Stimulated activated CD8-positive, alpha-beta memory T cell treated with anti-CD3 and anti-CD28 coated beads, Interleukin-7, amount 100 ng/mL, for 1 hour (primary cell): ENCODE data around the gene SOBP.
"Not testable (repeated sequence)": the region's sequence is repeated elsewhere in the genome, so short reads cannot be mapped to it uniquely, and the experiment has no call there.

Source experiments
- DNase-seq, 2 donors: peaks; one replicate each; pipeline ENCODE4 v3.0.0-alpha.2; 2020; ENCODE audit warnings: low read depth in 2 of 2

The SOBP gene

DNA sequence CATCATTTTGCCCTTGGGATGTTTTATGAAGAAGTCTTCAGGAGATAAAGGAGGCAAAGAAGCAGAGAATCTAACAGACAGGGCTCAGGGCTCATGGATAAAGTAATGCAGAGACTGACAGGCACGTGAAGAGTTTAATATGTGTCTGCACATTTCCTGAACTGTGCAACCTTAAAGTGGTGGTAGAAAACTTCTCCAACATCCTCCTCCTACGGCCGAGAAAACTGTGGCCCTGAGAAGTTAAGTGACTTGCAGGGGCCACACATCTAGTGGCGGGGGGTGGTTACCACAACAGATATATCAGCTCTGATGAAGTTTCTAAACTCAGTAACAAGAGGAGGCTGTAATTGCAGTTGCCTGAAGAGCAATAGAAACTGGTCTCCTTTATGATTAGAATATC, 61.0 kb downstream of the SOBP start:
- no peak for DNase-seq

DNA sequence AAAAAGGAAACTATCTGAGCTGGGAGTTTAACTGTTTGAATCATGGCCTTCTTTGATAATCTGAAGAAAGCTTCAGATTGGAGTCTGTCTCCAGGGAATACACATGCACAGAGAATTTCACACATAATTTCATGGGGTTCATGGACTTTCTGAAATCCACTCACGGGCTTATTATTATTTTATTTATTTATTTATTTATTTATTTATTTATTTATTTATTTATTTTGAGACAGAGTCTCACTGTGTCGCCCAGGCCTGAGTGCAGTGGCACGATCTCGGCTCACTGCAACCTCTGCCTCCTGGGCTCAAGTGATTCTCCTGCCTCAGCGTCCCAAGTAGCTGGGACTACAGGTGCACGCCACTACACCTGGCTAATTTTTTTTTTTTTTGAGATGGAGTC, 63.2 kb downstream of the SOBP start:
- DNase-seq = not testable (repeated sequence)

DNA sequence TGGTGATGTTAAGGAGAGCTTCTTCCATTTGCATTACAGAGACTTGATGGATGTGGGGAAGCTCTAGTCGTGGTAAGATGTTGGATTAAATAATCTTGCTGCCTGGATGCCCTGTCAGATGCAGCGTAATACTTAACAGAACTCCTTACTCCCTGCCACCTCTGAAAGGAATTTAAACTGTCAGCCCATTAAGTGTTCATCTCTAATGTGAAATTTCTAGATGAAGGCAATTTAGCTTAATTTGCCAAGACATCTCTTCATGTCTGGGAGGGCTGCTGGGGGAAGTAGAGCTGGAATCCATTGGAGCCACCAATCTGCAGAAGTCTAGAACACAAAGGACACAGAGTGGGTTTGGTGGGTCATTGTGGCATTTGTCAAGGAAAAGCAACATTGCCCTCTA, 64.4 kb downstream of the SOBP start:
- no peak for DNase-seq

DNA sequence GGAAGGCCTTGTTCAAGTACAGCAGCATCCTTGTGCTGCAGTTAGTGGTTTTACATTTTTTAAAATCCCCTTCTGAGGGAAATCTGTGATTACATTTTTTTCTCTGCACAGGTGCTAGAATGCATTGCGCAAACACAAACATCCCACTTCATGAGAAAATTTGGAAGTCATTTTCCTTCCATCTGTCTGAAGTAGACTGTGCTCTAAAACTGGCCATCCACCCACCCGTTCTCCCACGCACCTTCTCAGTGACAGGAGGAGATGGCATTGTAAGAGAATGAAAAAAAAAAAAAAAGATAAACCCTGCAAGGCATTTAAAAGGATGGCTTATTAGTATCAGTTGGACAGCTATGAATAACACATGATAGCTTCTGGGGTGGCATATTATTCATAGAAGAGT, 65.0 kb downstream of the SOBP start:
- DNase-seq = no peak

DNA sequence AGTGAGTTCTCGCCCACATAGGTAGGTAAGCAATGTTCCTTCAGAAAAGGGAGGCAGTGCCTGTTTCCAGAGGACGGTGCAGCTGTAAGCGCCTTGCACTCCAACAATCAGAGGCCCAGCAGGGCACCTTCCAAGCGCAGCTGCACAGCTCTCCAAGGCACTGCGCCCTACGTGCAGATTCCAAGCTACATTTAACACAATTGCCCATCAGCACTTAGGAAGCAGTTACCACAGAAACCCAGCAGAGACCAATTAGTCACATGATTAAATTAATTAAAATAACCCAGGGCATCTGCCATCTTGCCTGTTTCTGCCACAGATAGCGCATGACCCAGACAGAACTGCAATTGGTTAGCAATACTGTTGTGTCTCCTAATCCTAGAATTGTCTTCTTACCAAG, 65.5 kb downstream of the SOBP start:
- no peak for DNase-seq

DNA sequence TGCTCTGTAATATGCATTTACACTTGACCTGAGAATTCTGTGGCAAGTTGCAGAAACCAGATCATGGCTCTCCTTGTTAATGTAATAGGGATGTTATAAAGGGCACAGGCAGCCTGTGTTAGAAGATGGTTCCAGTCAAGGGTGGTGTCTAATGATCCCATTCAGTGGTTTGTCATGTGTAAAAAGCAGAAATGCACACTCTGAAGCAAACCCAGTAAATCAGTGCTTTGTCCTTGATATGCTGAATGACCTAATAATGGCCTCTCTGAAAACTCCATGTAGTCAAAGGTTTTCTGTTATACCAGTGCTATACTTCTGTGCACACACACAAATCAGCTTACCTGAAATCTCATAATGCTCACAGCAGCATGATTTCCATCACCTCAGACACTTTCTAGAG, 66.2 kb downstream of the SOBP start:
- DNase-seq = no peak

DNA sequence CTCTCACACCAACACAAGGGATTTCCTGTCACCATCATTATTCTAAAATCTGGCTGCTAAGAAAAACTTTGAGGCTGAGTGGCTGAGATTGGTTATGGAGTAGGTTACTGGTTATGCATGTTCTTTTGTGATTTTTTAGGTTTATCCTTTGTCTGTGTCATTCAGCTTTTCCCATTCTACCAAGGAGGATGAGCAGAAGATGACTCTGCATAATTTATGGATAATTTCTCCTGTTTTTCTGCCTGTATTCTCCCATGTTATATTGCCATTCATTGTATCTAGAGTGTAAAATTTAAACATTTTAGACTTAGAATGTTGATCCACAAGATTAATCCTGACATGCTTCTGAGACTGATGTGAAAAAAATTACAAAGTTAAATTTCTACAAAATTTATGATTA, 67.8 kb downstream of the SOBP start:
- no peak for DNase-seq

DNA sequence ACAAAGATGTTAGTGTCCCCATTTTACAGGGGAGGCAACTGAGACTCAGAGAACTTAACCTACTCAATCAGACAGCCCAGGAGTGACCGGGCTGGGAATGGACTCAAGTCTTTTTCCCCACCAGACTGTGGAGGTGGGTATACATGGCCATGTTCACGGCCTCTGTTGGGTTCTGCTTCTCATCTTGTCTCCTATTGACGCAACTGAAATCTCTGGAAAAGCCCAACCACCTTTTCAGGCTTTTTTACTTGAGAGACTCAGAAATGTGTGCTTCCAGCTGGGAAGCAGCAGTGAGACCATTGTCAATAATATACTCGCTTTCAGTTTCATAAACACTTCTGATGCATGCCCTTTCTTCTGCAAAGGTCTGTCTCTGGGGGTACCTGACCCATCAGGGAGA, 70.7 kb downstream of the SOBP start:
- no peak for DNase-seq

DNA sequence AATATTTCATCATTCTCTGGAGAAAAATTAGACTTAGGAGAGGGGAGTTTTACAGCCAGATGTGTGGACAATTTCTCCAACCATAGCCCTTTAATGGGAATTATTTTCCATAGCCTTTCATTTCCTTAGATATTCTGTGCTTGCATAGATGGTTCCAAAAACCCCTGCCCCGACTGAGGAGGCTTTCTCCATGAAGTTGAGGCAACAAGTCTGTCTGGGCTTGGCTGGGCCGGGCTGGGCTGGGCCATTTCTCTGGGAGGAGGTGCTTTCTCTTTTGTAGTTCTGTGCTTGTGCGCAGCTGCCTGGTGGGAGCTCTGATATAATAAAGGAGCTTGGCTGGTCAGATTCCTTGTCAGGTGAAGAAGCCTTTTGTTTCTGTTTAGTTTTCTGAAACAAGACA, 71.4 kb downstream of the SOBP start:
- DNase-seq = no peak

DNA sequence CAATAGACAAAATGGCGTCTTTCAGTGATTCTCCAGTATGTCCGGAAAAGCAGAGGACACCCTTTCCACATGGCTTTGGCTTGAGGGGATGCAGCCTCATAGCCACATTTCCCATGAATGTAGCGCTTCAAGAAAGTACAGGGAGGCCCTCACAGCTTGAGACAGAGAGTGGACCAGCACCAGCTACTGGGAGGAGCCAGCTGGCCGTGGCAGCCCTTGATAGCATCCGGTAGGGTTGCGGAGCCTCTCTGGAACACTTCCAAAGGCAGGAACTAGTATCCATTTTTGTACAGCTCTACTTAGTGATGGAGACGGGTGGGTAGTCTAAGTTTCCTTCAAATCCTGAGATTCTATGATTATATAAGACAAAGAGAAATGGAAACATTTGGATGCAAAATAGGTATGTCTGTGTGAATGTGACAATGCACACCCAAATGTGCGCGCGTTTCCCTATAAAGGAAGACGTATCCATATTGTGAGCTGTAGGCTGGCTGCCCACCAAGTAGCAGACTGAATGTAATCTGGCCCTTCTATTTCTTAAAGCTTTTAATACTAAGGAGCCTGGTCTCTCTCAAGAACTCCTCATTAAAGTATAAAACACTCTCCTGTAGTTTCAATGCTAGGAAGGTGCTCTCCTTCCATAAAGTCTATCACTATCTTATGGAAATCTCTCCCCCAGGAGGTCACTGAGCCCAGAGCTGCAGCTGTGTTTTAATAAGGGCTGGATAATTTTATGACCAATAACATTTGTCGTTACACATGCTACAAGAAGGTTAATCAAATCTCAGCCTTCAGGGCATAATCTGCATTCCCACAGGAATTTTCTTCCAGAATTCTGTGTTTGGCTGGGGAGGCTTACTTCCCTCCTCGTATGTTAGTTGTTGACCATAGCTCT, 74.0 kb downstream of the SOBP start:
- no peak for DNase-seq

DNA sequence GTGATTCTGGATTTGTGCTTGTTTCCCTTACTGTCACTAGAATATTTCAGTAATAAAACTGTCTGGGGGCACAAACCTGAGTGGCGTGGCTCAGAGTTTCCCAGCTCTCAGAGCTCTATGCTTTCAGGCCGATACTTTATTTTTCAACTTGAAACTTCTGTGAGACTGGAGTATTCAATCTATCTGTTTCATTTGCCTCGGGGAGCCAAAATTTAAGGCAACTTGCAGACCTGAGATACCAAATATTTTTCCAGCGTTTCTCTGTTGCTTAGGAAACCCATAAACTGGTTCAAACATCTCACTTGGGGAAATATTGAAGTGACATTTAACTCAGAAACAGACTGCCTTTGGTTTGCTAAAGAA, 74.7 kb downstream of the SOBP start:
- DNase-seq = no peak

DNA sequence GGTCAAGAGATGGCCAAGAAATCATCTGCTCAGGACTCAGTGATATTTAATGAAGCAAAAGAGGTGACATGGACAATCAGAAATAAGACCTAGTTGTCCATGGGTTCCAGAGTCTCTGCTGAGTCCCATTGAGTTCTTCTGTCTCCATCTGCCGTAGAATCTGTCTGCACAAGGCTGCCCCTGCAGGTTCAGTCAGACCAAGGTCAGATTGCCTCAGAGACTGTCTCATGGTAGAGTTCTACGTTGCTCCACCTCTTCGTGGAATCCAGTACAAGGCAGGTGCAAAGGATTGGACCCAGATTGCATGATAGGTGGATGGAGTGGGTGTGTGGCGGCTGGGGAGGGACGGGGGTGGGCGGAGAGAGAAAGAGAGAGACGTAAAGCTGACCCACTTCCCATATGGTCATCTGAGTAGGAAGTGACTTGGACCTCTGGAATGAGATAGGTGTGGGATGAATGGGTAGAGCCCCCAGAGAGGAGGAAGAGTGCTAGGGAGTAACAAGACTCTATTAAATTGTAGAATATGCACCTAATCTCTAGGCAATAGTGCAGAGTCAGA, 75.3 kb downstream of the SOBP start:
- no peak for DNase-seq

DNA sequence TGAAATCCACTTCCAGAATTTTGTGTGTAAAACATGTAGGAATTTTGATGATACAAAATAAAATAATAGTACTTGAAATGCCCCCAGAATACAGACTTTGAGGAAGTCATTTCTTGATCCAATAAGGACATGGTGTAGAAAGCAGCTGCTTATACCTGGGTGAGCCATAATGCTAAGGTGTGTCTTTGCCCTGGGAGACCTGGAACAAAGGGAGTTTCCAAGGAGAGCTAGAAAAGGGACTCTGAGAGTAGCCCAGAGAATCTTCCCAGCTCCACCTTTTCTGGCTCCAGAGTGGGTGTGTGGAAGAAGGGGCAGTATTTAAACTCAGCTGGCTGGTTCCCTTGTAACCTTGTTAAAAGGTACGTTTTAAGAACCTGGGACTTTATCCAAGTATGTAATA, 77.7 kb downstream of the SOBP start:
- DNase-seq = no peak

DNA sequence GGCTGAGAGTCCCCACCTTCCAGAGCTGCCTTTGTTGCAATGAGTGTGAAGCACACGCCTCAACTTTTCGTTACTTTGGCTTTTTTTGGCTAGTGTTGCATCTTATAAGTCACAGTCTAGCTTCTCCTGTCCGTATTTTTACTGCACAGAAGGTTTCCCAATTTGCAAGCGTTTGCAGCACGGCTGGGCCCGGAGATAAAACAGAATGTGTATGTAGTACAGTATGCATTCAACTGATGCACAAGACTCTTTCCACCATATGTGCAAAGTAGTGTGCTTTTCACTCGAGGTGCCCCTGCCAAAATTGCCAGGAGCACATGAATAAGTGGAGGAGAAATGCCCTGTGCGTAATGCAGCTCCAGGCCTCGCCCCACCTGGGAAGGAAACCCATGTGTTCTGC, 79.6 kb downstream of the SOBP start:
- no peak for DNase-seq

DNA sequence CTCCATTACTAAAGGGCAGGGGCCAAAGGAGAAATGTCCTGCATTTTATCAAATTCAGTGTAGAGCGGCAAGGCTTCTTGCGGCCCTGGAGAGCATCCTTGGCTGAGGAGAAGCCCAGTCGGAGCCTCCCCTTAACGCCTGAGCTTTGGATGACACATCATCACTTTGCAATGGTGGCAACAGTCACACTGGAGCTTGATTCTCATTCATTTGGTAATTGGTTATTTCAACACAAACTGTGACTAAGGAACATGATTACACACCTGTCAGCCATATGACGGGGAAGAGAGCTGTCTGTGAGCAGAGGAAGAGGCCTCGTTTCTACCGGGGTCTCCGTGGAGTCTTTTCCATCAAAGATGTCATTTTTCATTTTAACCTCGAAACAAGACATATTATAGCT, 81.4 kb downstream of the SOBP start:
- no peak for DNase-seq

DNA sequence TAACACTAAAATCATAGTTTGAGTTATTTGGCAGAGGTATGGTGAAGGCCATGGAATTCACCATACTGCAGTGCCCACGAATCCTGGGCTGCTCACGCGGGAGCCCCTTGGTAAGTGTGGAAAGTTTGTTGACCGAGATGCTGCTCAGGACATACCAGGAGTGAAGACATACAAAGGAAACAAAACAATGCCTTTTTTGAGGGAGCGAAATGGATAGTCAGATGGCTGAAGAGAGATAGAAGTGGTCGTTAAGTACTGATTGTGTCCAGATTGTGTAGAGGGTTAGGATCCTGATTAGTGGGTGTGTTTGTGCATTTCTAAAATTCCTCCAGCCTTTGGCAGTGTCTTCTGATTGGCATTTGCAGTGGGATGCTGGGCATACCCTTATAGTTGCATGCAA, 83.0 kb downstream of the SOBP start:
- no peak for DNase-seq

DNA sequence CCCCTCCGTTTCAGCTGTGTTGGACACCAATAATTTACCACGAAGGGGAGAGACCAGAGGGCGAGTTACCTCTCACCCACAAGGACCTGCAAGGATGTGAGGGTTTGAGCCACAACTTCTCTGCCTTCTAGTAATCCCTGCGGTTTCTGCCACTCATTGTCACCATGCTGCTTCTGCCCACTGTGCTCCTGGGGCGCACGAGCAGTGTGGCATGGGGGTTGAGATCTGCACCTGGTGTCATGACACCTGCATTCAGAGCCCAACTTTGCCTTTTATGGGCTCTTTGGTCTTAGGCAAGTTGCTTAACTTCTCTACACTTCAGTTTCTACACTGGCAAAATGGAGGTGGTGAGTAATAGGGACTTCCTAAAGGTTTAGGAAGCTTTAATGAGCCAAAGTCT, 84.9 kb downstream of the SOBP start:
- DNase-seq = no peak

DNA sequence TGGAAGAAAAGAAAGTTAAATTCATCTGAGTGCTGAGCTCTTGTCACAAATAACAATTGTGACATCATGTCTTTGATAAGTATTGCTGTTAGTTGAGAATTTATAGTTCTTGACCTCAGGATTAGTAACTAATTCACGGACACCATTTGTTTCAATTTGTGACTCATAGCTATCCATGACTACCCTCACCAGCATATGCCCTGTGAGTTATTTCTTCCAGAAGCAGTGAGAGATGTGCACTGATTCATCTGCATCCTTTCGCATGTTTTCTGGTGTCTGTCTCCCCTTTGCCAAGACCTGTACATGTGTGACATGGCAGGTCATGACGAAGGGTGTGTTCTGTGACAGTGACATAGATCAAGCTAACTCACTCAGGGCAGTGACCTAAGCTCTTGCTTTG, 86.9 kb downstream of the SOBP start:
- no peak for DNase-seq

DNA sequence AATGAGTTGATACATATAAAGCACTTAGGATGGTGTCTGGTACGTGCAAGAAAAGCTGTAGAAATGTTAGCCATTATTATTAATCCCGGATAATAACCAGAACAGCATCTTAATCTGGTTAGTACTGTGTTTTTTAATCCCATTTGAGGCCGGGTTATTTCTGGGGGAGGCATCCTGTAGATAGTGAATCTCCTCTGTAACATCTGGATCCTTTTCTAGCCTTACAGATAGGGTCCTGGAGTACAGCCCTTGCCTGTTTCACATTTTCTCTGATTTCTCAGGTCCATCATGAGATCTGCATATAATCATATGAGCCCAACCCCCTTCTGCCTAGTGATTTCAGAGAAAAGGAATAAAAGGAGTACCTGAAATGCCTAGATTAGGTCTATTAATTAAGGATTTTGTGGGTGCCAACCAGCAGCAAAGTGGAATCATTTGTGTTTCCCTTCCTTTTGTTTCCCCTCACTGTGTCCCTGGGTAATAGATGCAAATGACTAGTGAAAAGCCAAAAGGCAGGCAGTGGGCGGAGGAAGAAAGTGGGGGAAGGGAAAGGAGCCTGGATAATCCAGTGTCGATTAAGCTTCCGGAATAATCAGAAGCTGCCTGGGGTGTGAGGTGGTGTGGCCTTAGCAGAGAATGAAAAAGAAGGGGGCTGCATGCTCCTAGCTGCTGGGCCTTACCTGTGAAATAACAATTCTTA, 88.9 kb downstream of the SOBP start:
- no peak for DNase-seq

DNA sequence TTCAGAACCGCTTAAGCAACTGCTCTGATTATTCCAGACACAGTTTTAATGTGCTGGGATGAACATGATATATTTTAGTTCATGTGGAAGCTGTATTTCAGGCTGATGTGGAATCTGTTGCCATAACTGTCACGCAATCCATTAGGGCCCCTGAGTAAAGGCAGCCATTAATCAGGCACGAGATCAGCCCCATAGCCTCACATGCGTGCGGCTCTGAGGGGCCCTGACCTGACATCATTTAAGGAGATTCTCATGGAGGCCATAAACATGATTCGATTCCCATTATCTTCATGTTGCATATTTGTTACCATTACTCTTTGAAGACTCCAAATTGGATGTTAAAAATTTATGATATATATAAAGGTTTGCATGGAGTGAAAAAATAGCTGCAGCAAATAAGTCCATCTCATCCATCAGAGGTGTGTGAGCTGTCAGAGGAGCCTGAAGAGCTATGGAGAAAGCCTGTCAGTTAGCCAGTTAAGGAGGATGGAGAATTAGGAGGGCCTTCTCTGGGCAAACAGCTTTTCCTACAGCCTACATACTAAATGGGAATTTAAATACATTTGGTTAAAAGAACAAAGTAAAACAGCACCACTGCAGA, 89.6 kb downstream of the SOBP start:
- no peak for DNase-seq

DNA sequence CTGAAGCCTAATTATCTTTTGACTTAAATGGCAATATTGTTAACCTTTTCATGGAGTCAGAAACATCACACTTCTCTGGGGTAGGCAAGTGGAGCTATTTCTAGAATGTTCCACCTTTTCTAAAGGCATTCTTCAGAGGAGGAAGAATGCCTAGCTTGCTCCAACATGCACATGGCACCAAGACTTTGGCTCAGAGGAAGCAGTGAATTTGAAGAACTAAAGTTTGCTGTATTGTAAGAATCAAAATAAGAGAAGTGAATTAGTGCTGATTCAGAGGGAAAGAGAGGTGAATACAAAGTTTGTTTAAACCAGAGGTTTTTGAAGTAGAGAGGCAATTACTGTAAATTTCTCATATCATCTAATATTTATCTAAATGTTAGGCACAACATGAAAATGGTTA, 92.2 kb downstream of the SOBP start:
- DNase-seq = no peak

DNA sequence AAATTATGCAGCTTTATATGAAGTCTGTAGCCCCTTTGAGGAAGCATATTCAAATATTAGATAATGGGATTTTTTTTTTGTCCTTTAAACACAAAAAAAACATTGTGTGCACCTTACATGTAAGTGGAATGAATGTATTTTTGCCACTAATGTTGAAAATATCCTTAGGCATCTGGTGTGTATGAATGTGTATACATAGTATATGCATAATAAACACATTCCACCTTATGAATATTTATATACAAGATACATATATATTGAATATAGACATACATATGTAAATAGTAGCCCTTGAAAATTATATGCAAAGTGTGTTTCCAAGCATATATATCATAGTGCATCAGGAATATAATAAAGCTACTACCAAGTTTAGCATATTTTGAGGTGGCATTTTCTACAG, 94.8 kb downstream of the SOBP start:
- DNase-seq = no peak
